Activated naive CD8-positive, alpha-beta T cell treated with anti-CD3 and anti-CD28 coated beads, Interleukin-2, amount 50 U/mL, for 24 hours (primary cell): ENCODE measurements around the gene MRPL52.

ENCODE experiments used
- ATAC-seq: fragments of 150-1000 bp; cut with Tn5 transposase; one replicate; pipeline ENCODE4 v1.10.0; 2021
- DNase-seq: peaks from one replicate; pipeline ENCODE4 v3.0.0; 2021
- H3K27ac Mint-ChIP-seq: one replicate; pipeline ENCODE4 v1.8.0; 2021; ENCODE audit warnings: mild to moderate bottlenecking, mixed read lengths
- H3K27me3 Mint-ChIP-seq: one replicate; pipeline ENCODE4 v1.8.0; 2021; ENCODE audit warnings: mixed read lengths
- H3K36me3 Mint-ChIP-seq: one replicate; pipeline ENCODE4 v1.8.0; 2021; ENCODE audit warnings: low read depth, mixed read lengths
- H3K4me1 Mint-ChIP-seq: one replicate; pipeline ENCODE4 v1.8.0; 2021; ENCODE audit warnings: mixed read lengths
- H3K4me3 Mint-ChIP-seq: one replicate; pipeline ENCODE4 v1.8.0; 2021; ENCODE audit warnings: mild to moderate bottlenecking, moderate library complexity, mixed read lengths
- H3K9me3 Mint-ChIP-seq: one replicate; pipeline ENCODE4 v1.8.0; 2021; ENCODE audit warnings: mixed read lengths

MRPL52 gene

GRCh38 chr14:22841311-22841710, 11.6 kb downstream of the MRPL52 start:
- no peak overlapping the region for H3K4me3 Mint-ChIP-seq
- H3K36me3 Mint-ChIP-seq, result peaks cover 4% of the 10 kb centered on the region
- DNase-seq, result no peak
- no peak overlapping the region for H3K27ac Mint-ChIP-seq
- H3K4me1 Mint-ChIP-seq, result peaks cover 22% of the 10 kb centered on the region
- ATAC-seq, result no peak
- no peaks in the 10 kb centered on the region for H3K9me3 Mint-ChIP-seq
- peaks cover 23% of the 10 kb centered on the region for H3K27me3 Mint-ChIP-seq

GRCh38 chr14:22841769-22842168, 12.1 kb downstream of the MRPL52 start:
- H3K36me3 Mint-ChIP-seq, result peaks cover 3% of the 10 kb centered on the region
- no peak for ATAC-seq
- no peak overlapping the region for H3K27ac Mint-ChIP-seq
- H3K4me3 Mint-ChIP-seq, result no peak overlapping the region
- H3K27me3 Mint-ChIP-seq, result peaks cover 24% of the 10 kb centered on the region
- DNase-seq, result no peak
- H3K9me3 Mint-ChIP-seq, result no peaks in the 10 kb centered on the region
- peaks cover 19% of the 10 kb centered on the region for H3K4me1 Mint-ChIP-seq

GRCh38 chr14:22842211-22843122, 12.8 kb downstream of the MRPL52 start:
- no peaks in the 10 kb centered on the region for H3K9me3 Mint-ChIP-seq
- peaks cover 14% of the 10 kb centered on the region for H3K4me1 Mint-ChIP-seq
- DNase-seq (no peak), ATAC-seq (no peak)
- H3K4me3 Mint-ChIP-seq, result no peak overlapping the region
- no peak overlapping the region for H3K27ac Mint-ChIP-seq
- H3K36me3 Mint-ChIP-seq, result no peaks in the 10 kb centered on the region
- peaks cover 20% of the 10 kb centered on the region for H3K27me3 Mint-ChIP-seq

DNA sequence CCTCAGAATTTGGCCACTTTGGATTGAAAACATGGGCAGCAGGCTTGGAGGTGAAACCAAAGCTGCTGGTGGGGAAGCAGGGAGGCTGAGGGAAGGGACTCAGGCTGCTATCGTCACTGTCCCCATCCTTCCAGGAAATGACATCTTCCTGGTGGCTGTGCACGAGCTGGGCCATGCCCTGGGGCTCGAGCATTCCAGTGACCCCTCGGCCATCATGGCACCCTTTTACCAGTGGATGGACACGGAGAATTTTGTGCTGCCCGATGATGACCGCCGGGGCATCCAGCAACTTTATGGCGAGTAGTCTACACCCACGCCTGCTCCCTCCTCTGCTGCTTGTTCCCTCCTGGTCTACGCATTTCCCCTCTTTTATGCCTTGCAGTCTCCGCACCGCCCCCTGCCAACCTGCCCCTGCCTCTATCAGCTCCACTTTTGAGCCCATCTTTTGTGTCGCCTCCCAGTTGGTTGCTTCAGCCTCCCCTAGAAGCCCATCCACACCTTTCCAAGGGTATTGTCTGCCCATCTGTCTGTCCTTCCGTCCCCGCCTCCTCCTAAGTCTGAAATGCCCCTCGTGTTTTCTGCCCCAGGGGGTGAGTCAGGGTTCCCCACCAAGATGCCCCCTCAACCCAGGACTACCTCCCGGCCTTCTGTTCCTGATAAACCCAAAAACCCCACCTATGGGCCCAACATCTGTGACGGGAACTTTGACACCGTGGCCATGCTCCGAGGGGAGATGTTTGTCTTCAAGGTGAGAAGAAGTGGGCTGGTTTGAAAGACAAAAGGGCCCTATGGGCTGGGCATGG, 13.6 kb downstream of the MRPL52 start:
- no peaks in the 10 kb centered on the region for H3K9me3 Mint-ChIP-seq
- H3K36me3 Mint-ChIP-seq, result no peaks in the 10 kb centered on the region
- ATAC-seq, result no peak
- DNase-seq, result no peak
- no peak overlapping the region for H3K27ac Mint-ChIP-seq
- H3K4me3 Mint-ChIP-seq, result no peak overlapping the region
- H3K27me3 Mint-ChIP-seq, result peaks cover 24% of the 10 kb centered on the region
- peaks cover 8% of the 10 kb centered on the region for H3K4me1 Mint-ChIP-seq

DNA sequence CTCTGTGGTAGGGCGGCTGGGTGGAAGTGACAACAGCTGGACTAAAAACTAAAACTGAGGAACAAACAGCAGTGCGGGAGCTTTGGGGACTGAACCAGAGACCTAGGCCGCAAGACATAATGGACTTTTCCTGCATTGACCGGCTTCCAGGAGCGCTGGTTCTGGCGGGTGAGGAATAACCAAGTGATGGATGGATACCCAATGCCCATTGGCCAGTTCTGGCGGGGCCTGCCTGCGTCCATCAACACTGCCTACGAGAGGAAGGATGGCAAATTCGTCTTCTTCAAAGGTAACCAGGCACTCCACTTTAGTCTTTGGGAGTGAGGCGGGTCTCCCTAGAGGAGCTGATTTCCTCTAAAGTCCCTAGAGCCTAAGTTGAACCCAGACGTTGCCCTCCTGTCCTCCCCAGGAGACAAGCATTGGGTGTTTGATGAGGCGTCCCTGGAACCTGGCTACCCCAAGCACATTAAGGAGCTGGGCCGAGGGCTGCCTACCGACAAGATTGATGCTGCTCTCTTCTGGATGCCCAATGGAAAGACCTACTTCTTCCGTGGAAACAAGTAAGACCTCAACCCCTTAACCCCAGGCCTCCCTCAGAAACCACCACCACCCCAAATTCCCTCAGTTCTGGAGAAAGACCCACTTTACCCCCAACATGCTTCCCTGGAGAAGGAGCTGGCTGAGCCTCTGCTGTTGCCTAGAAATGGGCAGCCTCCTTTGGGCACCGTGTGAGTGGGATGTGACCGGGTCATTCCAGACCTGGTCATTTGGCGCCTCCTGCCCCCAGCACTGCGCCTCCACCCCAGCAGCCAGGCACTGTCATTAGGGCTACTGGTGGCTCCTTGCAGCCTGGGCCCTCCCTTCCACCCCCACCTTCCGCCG, 14.8 kb downstream of the MRPL52 start:
- H3K27ac Mint-ChIP-seq, result no peak overlapping the region
- ATAC-seq, result no peak

GRCh38 chr14:22845103-22845394, 15.4 kb downstream of the MRPL52 start:
- H3K4me3 Mint-ChIP-seq, result no peak overlapping the region
- peaks cover 2% of the 10 kb centered on the region for H3K4me1 Mint-ChIP-seq
- H3K36me3 Mint-ChIP-seq, result no peaks in the 10 kb centered on the region
- ATAC-seq (no peak), DNase-seq (no peak)
- no peaks in the 10 kb centered on the region for H3K9me3 Mint-ChIP-seq
- peaks cover 29% of the 10 kb centered on the region for H3K27me3 Mint-ChIP-seq
- no peak overlapping the region for H3K27ac Mint-ChIP-seq

More for the DNA sequence above, 14.8 kb downstream of the MRPL52 start:
- Mint-ChIP-seq H3K9me3 (no peaks in the 10 kb centered on the region), H3K36me3 (no peaks in the 10 kb centered on the region), H3K4me1 (peaks cover 2% of the 10 kb centered on the region), H3K4me3 (no peak overlapping the region), H3K27me3 (peaks cover 27% of the 10 kb centered on the region)
- DNase-seq, result no peak

- H3K4me1 Mint-ChIP-seq, result peaks cover 2% of the 10 kb centered on the region
- H3K4me3 Mint-ChIP-seq, result no peak overlapping the region
- DNase-seq (no peak), ATAC-seq (no peak)
- no peaks in the 10 kb centered on the region for H3K36me3 Mint-ChIP-seq
- H3K27ac Mint-ChIP-seq, result no peak overlapping the region
- H3K9me3 Mint-ChIP-seq, result no peaks in the 10 kb centered on the region
- peaks cover 29% of the 10 kb centered on the region for H3K27me3 Mint-ChIP-seq
Observed at GRCh38 chr14:22845821-22846625, 16.3 kb downstream of the MRPL52 start.

- H3K27ac Mint-ChIP-seq, result no peak overlapping the region
- peaks cover 29% of the 10 kb centered on the region for H3K27me3 Mint-ChIP-seq
- no peak overlapping the region for H3K4me3 Mint-ChIP-seq
- DNase-seq (no peak), ATAC-seq (no peak)
- H3K9me3 Mint-ChIP-seq, result no peaks in the 10 kb centered on the region
- peaks cover 6% of the 10 kb centered on the region for H3K4me1 Mint-ChIP-seq
- no peaks in the 10 kb centered on the region for H3K36me3 Mint-ChIP-seq
Observed at GRCh38 chr14:22846811-22847307, 17.2 kb downstream of the MRPL52 start.

- ATAC-seq, result no peak
- no peak for DNase-seq
- no peak overlapping the region for H3K27ac Mint-ChIP-seq
- H3K4me1 Mint-ChIP-seq, result peaks cover 8% of the 10 kb centered on the region
- H3K9me3 Mint-ChIP-seq, result no peaks in the 10 kb centered on the region
- H3K4me3 Mint-ChIP-seq, result no peak overlapping the region
- no peaks in the 10 kb centered on the region for H3K36me3 Mint-ChIP-seq
- peaks cover 29% of the 10 kb centered on the region for H3K27me3 Mint-ChIP-seq
Observed at GRCh38 chr14:22847661-22848341, 18.1 kb downstream of the MRPL52 start.

DNA sequence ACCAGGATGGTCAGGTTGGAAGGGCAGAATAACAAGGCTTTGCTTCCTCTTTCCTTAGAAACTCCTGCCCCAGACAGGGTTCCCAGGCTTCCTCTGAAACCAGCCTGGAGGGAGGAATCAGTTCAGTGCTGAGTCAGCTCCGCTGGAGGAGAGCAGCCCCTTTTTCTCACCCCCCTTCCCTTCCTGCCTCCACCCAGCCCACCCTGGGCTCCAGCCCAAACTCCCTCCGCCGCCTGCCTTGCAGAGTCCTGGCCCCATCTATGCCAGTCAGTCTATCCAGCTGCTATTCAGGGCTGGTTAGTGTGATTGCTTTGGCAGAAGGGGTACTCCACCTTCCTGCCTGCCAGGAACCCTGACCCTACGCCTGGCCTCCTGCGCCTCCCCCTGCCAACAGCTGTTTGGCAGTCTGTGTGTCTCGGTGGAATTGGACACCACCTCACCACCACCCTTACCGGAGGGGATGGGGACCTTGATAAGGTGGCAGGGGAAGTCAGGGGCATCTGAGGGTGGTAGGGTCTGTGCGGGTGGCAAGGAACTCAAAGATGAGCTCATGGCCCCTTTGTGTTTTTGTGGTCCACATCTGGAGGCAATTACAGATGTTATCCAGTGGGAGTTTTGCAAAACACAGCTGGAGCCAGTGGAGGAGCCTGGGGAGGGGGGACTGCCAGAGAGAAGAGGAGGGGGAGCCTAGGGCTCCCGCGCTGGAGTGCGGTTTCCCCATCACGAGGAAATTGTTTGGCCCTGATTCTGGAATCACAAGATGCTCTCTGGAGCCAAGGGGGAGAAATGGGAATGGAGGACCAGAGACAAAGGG, 18.9 kb downstream of the MRPL52 start:
- H3K4me3 Mint-ChIP-seq, result no peak overlapping the region

DNA sequence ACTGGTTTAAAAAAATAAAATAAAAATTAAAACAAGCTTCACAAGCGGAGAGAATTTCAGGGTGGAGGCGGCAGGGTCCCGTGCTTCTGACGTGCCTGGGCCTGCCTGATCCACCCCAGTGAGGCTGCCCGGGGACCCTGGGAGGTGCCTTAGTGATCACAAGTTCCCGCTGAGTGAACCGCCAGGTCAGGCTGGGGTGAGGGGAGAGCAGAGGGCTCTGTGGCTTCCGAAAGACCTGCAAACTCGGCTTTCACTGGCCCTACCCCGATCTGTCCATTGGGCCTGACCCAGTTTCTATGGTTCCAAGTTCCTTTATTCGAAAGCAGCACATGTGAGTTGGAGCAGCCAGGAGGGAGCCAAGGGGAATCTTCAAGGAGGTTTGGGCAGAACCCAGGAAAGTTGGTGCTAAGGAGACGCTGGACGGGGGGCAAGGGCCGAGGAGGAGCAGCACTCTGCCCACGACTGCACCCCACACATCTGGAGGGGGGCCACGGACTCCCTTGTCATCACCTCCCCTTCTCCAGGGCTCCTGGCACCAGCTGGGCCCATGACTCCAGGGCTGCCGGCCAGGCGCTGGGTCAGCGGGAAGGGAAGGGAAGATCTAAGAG, 19.6 kb downstream of the MRPL52 start:
- no peak overlapping the region for H3K4me3 Mint-ChIP-seq
- peaks cover 23% of the 10 kb centered on the region for H3K27me3 Mint-ChIP-seq
- H3K27ac Mint-ChIP-seq, result no peak overlapping the region
- H3K9me3 Mint-ChIP-seq, result no peaks in the 10 kb centered on the region
- ATAC-seq, result no peak
- no peak for DNase-seq
- peaks cover 15% of the 10 kb centered on the region for H3K4me1 Mint-ChIP-seq
- H3K36me3 Mint-ChIP-seq, result no peaks in the 10 kb centered on the region

More for the DNA sequence above, 18.9 kb downstream of the MRPL52 start:
- H3K9me3 Mint-ChIP-seq, result no peaks in the 10 kb centered on the region
- no peaks in the 10 kb centered on the region for H3K36me3 Mint-ChIP-seq
- H3K27ac Mint-ChIP-seq, result no peak overlapping the region
- peaks cover 26% of the 10 kb centered on the region for H3K27me3 Mint-ChIP-seq
- no peak for DNase-seq
- no peak for ATAC-seq
- H3K4me1 Mint-ChIP-seq, result peaks cover 15% of the 10 kb centered on the region

DNA sequence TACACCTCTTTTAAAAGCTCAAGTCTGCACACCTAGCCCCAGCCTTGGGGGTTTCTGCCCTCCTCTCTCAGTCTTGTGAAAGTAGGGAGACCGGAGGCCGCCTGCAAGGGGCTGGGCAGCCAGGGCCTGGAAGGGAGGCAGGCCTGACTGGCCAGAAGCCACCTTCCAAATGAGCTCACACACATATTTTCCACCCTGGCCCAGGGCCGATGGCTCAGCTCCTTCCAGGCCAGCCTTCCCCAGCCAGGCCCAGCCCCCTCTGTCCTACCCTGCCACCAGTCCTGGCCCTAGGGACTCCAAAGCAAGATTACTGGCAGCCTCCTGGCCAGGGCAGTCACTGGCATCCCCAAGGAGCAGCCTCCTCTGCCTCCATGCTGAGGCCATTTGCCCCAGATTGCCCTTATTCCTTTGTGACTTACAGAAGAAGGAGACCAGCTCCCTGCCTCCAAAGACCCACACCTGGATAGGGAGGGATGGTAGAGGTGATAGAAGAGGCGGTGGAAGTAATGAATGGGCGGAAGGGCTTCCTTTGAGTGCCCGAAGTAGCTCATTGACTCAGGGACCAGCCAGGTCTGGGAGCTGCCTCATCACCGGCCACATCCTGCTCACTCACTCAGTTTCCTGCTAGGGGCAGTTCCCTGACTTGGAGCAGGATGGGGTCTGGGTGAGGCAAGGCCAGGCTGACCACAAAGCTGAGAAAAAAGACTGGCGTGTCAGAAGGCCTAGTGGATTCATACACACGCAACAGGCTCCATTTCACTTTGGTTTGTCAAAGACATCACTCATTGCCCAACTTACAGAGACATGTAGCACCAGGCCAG, 21.5 kb downstream of the MRPL52 start:
- DNase-seq (peak; percentile 30), ATAC-seq (no peak)
- Mint-ChIP-seq H3K36me3 (no peaks in the 10 kb centered on the region), H3K27ac (no peak overlapping the region), H3K4me1 (peaks cover 22% of the 10 kb centered on the region), H3K4me3 (no peak overlapping the region), H3K9me3 (no peaks in the 10 kb centered on the region), H3K27me3 (peaks cover 25% of the 10 kb centered on the region)
